ENCODE measurements around the gene CAV3.

CAV3 gene

GRCh38 chr3:8734908-8735307 lies 1.3 kb downstream of the CAV3 start:
- ChIA-PET CTCF (interaction anchor here (1.0 kb wide), 1 partner anchor 9 kb away, joined by 3 read pairs; no protein-coding TSS in a partner anchor), POLR2A (no interaction called here)
- H3K4me1 ChIP-seq (ENCODE audit: control extremely low read depth in 1 of 4, control insufficient read depth in 4 of 4, insufficient read depth in 4 of 4, low read length in 3 of 4): no peaks in the 10 kb centered on the region
- H3K27me3 ChIP-seq (replicated peaks in 2 of 5; ENCODE audit: control insufficient read depth in 4 of 5, insufficient read depth in 5 of 5, low read length in 4 of 5): peaks cover 0 to 2% (median 0%) of the 10 kb centered on the region in 5 experiments
- no peaks in the 10 kb centered on the region for H3K9me3 ChIP-seq (ENCODE audit: control extremely low read depth in 1 of 5, control insufficient read depth in 4 of 5, insufficient read depth in 2 of 5, low read depth in 1 of 5, low read length in 4 of 5)
- WGBS (ENCODE audit: insufficient coverage): no CpG with 5 or more reads among the region's 1 CpG
- no peak for DNase-seq
- H3K27ac ChIP-seq (ENCODE audit: insufficient read depth in 1 of 2, low read depth in 1 of 2, low read length in 2 of 2, poor library complexity in 1 of 2, severe bottlenecking in 2 of 2): no peak overlapping the region
- H3K4me3 ChIP-seq (ENCODE audit: control insufficient read depth in 1 of 7, extremely low read depth in 1 of 7, insufficient read depth in 4 of 7, low read depth in 2 of 7, low read length in 6 of 7): no peak overlapping the region
- H3K36me3 ChIP-seq (ENCODE audit: control insufficient read depth in 4 of 4, insufficient read depth in 4 of 4, low read length in 3 of 4): no peaks in the 10 kb centered on the region

DNA sequence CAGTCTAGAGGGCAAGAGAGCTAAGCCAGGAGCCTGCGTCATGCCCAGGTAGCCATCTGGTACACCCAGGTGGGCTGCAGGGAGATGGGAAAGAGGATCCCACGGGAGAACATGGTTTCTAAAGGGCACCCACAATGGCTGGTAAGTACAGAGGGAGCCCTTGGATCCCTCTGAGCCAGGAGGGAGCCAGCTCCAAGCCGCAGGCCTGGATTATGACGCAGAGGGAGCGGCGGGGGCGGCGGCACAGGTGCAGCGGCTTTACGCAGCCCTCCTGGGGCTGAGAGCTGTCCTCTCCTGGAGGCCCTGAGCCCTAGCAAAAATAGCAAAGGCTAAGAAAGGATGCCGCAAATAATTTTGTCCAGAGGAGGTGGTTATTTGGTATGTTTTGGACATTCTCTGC lies 2.8 kb downstream of the CAV3 start:
- peaks cover 0 to 13% (median 6%) of the 10 kb centered on the region in 5 experiments for H3K27me3 ChIP-seq (replicated peaks in 2 of 5; ENCODE audit: control insufficient read depth in 4 of 5, insufficient read depth in 5 of 5, low read length in 4 of 5)
- H3K4me1 ChIP-seq (ENCODE audit: control extremely low read depth in 1 of 4, control insufficient read depth in 4 of 4, insufficient read depth in 4 of 4, low read length in 3 of 4): no peaks in the 10 kb centered on the region
- no peaks in the 10 kb centered on the region for H3K9me3 ChIP-seq (ENCODE audit: control extremely low read depth in 1 of 5, control insufficient read depth in 4 of 5, insufficient read depth in 2 of 5, low read depth in 1 of 5, low read length in 4 of 5)
- POLR2A ChIA-PET: no interaction called here
- no peak for DNase-seq
- WGBS (ENCODE audit: insufficient coverage): 98% methylated on average over 6 of the region's 11 CpGs
- H3K27ac ChIP-seq (ENCODE audit: insufficient read depth in 1 of 2, low read depth in 1 of 2, low read length in 2 of 2, poor library complexity in 1 of 2, severe bottlenecking in 2 of 2): no peak overlapping the region
- CTCF ChIA-PET: no interaction called here
- no peaks in the 10 kb centered on the region for H3K36me3 ChIP-seq (ENCODE audit: control insufficient read depth in 4 of 4, insufficient read depth in 4 of 4, low read length in 3 of 4)
- no peak overlapping the region for H3K4me3 ChIP-seq (ENCODE audit: control insufficient read depth in 1 of 7, extremely low read depth in 1 of 7, insufficient read depth in 4 of 7, low read depth in 2 of 7, low read length in 6 of 7)

DNA sequence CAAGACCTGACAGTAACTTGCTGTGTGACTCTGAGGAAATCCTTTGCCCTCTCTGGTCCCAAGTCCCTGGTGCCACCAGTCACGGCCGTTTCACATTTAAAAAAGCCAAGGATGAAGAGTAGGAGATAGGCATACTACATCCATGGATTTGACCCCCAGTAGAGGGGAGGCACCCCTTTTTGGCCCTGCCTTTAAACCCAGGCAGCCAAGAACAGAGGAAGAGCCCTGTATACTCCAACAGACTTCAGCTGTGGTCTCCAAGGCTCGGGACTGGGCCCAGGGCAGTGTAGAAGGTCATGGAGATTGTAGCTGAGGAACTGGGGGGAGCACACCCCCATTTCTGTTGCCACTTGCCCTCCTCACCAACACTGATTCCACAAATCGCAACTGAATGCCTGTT lies 3.7 kb downstream of the CAV3 start:
- CTCF ChIA-PET: no interaction called here
- H3K9me3 ChIP-seq (ENCODE audit: control extremely low read depth in 1 of 5, control insufficient read depth in 4 of 5, insufficient read depth in 2 of 5, low read depth in 1 of 5, low read length in 4 of 5): no peaks in the 10 kb centered on the region
- 100% methylated on average over 4 of the region's 4 CpGs for WGBS (ENCODE audit: insufficient coverage)
- no peaks in the 10 kb centered on the region for H3K4me1 ChIP-seq (ENCODE audit: control extremely low read depth in 1 of 4, control insufficient read depth in 4 of 4, insufficient read depth in 4 of 4, low read length in 3 of 4)
- no peak for DNase-seq
- H3K4me3 ChIP-seq (ENCODE audit: control insufficient read depth in 1 of 7, extremely low read depth in 1 of 7, insufficient read depth in 4 of 7, low read depth in 2 of 7, low read length in 6 of 7): no peak overlapping the region
- POLR2A ChIA-PET: no interaction called here
- no peaks in the 10 kb centered on the region for H3K36me3 ChIP-seq (ENCODE audit: control insufficient read depth in 4 of 4, insufficient read depth in 4 of 4, low read length in 3 of 4)
- no peak overlapping the region for H3K27ac ChIP-seq (ENCODE audit: insufficient read depth in 1 of 2, low read depth in 1 of 2, low read length in 2 of 2, poor library complexity in 1 of 2, severe bottlenecking in 2 of 2)
- H3K27me3 ChIP-seq (replicated peaks in 2 of 5; ENCODE audit: control insufficient read depth in 4 of 5, insufficient read depth in 5 of 5, low read length in 4 of 5): peaks cover 0 to 20% (median 11%) of the 10 kb centered on the region in 5 experiments

- POLR2A ChIA-PET: no interaction called here
- Histone ChIP-seq H3K27ac (ENCODE audit: insufficient read depth in 1 of 2, low read depth in 1 of 2, low read length in 2 of 2, poor library complexity in 1 of 2, severe bottlenecking in 2 of 2) (no peak overlapping the region), H3K36me3 (ENCODE audit: control insufficient read depth in 4 of 4, insufficient read depth in 4 of 4, low read length in 3 of 4) (no peaks in the 10 kb centered on the region), H3K9me3 (ENCODE audit: control extremely low read depth in 1 of 5, control insufficient read depth in 4 of 5, insufficient read depth in 2 of 5, low read depth in 1 of 5, low read length in 4 of 5) (no peaks in the 10 kb centered on the region), H3K27me3 (replicated peaks in 2 of 5; ENCODE audit: control insufficient read depth in 4 of 5, insufficient read depth in 5 of 5, low read length in 4 of 5) (peaks cover 0 to 20% (median 11%) of the 10 kb centered on the region in 5 experiments), H3K4me1 (ENCODE audit: control extremely low read depth in 1 of 4, control insufficient read depth in 4 of 4, insufficient read depth in 4 of 4, low read length in 3 of 4) (no peaks in the 10 kb centered on the region), H3K4me3 (ENCODE audit: control insufficient read depth in 1 of 7, extremely low read depth in 1 of 7, insufficient read depth in 4 of 7, low read depth in 2 of 7, low read length in 6 of 7) (no peak overlapping the region)
- no peak for DNase-seq
- CTCF ChIA-PET: no interaction called here
Observed at GRCh38 chr3:8737823-8738222, 4.2 kb downstream of the CAV3 start.

GRCh38 chr3:8738639-8739038 lies 5.0 kb downstream of the CAV3 start:
- Histone ChIP-seq H3K27ac (ENCODE audit: insufficient read depth in 1 of 2, low read depth in 1 of 2, low read length in 2 of 2, poor library complexity in 1 of 2, severe bottlenecking in 2 of 2) (no peak overlapping the region), H3K4me1 (ENCODE audit: control extremely low read depth in 1 of 4, control insufficient read depth in 4 of 4, insufficient read depth in 4 of 4, low read length in 3 of 4) (no peaks in the 10 kb centered on the region), H3K4me3 (ENCODE audit: control insufficient read depth in 1 of 7, extremely low read depth in 1 of 7, insufficient read depth in 4 of 7, low read depth in 2 of 7, low read length in 6 of 7) (no peak overlapping the region), H3K9me3 (ENCODE audit: control extremely low read depth in 1 of 5, control insufficient read depth in 4 of 5, insufficient read depth in 2 of 5, low read depth in 1 of 5, low read length in 4 of 5) (no peaks in the 10 kb centered on the region), H3K36me3 (ENCODE audit: control insufficient read depth in 4 of 4, insufficient read depth in 4 of 4, low read length in 3 of 4) (no peaks in the 10 kb centered on the region), H3K27me3 (replicated peaks in 2 of 5; ENCODE audit: control insufficient read depth in 4 of 5, insufficient read depth in 5 of 5, low read length in 4 of 5) (peaks cover 0 to 20% (median 11%) of the 10 kb centered on the region in 5 experiments)
- no peak for DNase-seq
- ChIA-PET CTCF (interaction anchor here (1.3 kb wide), 1 partner anchor 13 kb away, joined by 3 read pairs; no protein-coding TSS in a partner anchor), POLR2A (no interaction called here)
- 42% methylated on average over 1 of the region's 3 CpGs for WGBS (ENCODE audit: insufficient coverage)

DNA sequence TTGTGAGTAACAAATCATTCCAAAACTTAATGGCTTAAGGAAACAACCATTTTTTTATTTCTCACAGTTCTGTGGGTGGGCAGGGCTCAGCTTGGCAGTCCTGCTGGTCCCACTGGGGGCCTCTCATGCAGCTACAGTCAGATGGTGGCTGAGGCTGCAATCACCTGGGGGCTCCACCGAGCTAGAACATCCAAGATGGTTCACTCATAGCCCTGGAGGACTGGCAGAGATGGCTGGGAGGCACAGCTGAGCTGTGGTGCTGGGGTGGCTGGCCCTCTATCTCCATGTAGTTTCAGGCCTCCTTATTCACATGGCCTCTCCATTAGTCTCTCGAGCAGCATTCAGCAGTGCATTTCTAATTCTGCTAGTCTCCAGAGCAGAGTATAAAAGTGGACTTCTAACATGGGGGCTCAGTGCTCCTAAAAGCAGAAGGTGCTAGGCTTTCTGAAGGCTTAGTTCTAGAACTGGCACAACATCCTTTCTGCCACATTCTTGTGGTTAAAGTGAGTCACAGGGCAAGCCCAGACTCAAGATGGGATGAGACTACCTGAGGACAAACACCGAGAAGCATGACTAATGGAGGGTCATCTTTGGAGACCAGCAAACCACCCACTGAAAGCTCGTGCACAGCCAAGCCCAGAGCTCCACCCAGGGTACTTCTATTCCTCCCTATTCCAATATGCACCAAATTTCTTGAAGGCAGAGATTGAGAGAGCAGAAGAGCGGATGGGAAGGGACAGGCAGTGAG lies 6.3 kb downstream of the CAV3 start:
- 80% methylated on average over 1 of the region's 5 CpGs for WGBS (ENCODE audit: insufficient coverage)
- no peaks in the 10 kb centered on the region for H3K9me3 ChIP-seq (ENCODE audit: control extremely low read depth in 1 of 5, control insufficient read depth in 4 of 5, insufficient read depth in 2 of 5, low read depth in 1 of 5, low read length in 4 of 5)
- peaks cover 0 to 20% (median 11%) of the 10 kb centered on the region in 5 experiments for H3K27me3 ChIP-seq (replicated peaks in 2 of 5; ENCODE audit: control insufficient read depth in 4 of 5, insufficient read depth in 5 of 5, low read length in 4 of 5)
- no peaks in the 10 kb centered on the region for H3K4me1 ChIP-seq (ENCODE audit: control extremely low read depth in 1 of 4, control insufficient read depth in 4 of 4, insufficient read depth in 4 of 4, low read length in 3 of 4)
- ChIA-PET CTCF (no interaction called here), POLR2A (no interaction called here)
- H3K27ac ChIP-seq (ENCODE audit: insufficient read depth in 1 of 2, low read depth in 1 of 2, low read length in 2 of 2, poor library complexity in 1 of 2, severe bottlenecking in 2 of 2): no peak overlapping the region
- DNase-seq: peak in 2 of 3 donors; percentile 1 to 2
- H3K4me3 ChIP-seq (ENCODE audit: control insufficient read depth in 1 of 7, extremely low read depth in 1 of 7, insufficient read depth in 4 of 7, low read depth in 2 of 7, low read length in 6 of 7): no peak overlapping the region
- H3K36me3 ChIP-seq (ENCODE audit: control insufficient read depth in 4 of 4, insufficient read depth in 4 of 4, low read length in 3 of 4): no peaks in the 10 kb centered on the region

- Histone ChIP-seq H3K4me3 (ENCODE audit: control insufficient read depth in 1 of 7, extremely low read depth in 1 of 7, insufficient read depth in 4 of 7, low read depth in 2 of 7, low read length in 6 of 7) (no peak overlapping the region), H3K27me3 (replicated peaks in 2 of 5; ENCODE audit: control insufficient read depth in 4 of 5, insufficient read depth in 5 of 5, low read length in 4 of 5) (peaks cover 0 to 20% (median 11%) of the 10 kb centered on the region in 5 experiments), H3K27ac (ENCODE audit: insufficient read depth in 1 of 2, low read depth in 1 of 2, low read length in 2 of 2, poor library complexity in 1 of 2, severe bottlenecking in 2 of 2) (no peak overlapping the region), H3K9me3 (ENCODE audit: control extremely low read depth in 1 of 5, control insufficient read depth in 4 of 5, insufficient read depth in 2 of 5, low read depth in 1 of 5, low read length in 4 of 5) (no peaks in the 10 kb centered on the region), H3K4me1 (ENCODE audit: control extremely low read depth in 1 of 4, control insufficient read depth in 4 of 4, insufficient read depth in 4 of 4, low read length in 3 of 4) (no peaks in the 10 kb centered on the region), H3K36me3 (ENCODE audit: control insufficient read depth in 4 of 4, insufficient read depth in 4 of 4, low read length in 3 of 4) (no peaks in the 10 kb centered on the region)
- ChIA-PET POLR2A (no interaction called here), CTCF (no interaction called here)
- 54% methylated on average over 11 of the region's 13 CpGs for WGBS (ENCODE audit: insufficient coverage)
- no peak for DNase-seq
Observed at GRCh38 chr3:8741581-8742261, 8.1 kb downstream of the CAV3 start.

All from common myeloid progenitor, CD34-positive (primary cell).